GM19043 (cell line): ENCODE data around the gene LRRC27.
"Not testable (repeated sequence)": the region's sequence is repeated elsewhere in the genome, so short reads cannot be mapped to it uniquely, and the experiment has no call there.

Experiments used
- ATAC-seq: cut with Tn5 transposase; IDR thresholded peaks from one replicate; pipeline ENCODE4 v1.9.1; 2021; ENCODE audit warnings: low read depth; ENCODE audit not compliant: unreplicated experiment

LRRC27 gene

GRCh38 chr10:132331601-132332432 is at the start of gene LRRC27:
Gene LRRC27 (plus strand): TSS chr10:132332193. CDS start chr10:132333525, 1,332 bp downstream.
- ATAC-seq: peak; percentile 50

- no peak for ATAC-seq
Measured at GRCh38 chr10:132282667-132283603, 49.1 kb upstream of the LRRC27 start.

GRCh38 chr10:132283604-132284382 is 48.2 kb upstream of the LRRC27 start:
- ATAC-seq: no peak

- no peak for ATAC-seq
Measured at GRCh38 chr10:132289439-132289838, 42.6 kb upstream of the LRRC27 start.

GRCh38 chr10:132290631-132291030 is 41.4 kb upstream of the LRRC27 start:
- no peak for ATAC-seq

- no peak for ATAC-seq
Measured at GRCh38 chr10:132291826-132292225, 40.2 kb upstream of the LRRC27 start.

GRCh38 chr10:132292287-132293200 is 39.4 kb upstream of the LRRC27 start:
- ATAC-seq: no peak

GRCh38 chr10:132293201-132293812 is 38.7 kb upstream of the LRRC27 start:
- no peak for ATAC-seq

- ATAC-seq: no peak
Measured at GRCh38 chr10:132293813-132294520, 38.0 kb upstream of the LRRC27 start.

- ATAC-seq: no peak
Measured at GRCh38 chr10:132294561-132295318, 37.3 kb upstream of the LRRC27 start.

GRCh38 chr10:132295481-132295880 is 36.5 kb upstream of the LRRC27 start:
- ATAC-seq: not testable (repeated sequence)

- ATAC-seq: no peak
Measured at GRCh38 chr10:132296666-132297443, 35.1 kb upstream of the LRRC27 start.

GRCh38 chr10:132297526-132297925 is 34.5 kb upstream of the LRRC27 start:
- no peak for ATAC-seq

- ATAC-seq: no peak
Measured at GRCh38 chr10:132298038-132298881, 33.7 kb upstream of the LRRC27 start.

- ATAC-seq: no peak
Measured at GRCh38 chr10:132299371-132300336, 32.3 kb upstream of the LRRC27 start.
